OCI-M1 (cell line): Measurements from ENCODE around the gene ERC2.

ENCODE experiments used
- DNase-seq: peaks from one replicate; lab custom pipeline; 2025; lab: John Stamatoyannopoulos, UW

The ERC2 gene

DNA sequence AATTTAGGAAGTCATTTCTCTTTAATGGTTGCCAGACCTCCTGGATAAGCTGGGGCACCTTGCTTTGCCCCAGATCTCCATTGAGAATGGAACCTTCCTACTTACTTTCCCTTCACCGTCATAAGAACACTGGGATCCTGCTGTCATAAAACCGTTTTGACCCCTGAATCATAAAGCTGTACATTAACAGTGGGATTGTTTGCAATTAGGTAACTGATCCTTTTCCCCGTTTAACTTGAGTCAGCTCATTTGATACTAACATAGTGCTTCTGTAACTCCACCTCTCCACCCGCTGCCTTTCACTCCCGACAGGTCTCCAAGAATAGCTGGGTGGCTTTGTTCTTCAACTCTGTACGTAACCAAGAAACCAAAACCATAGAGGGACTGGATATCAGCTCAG lies 673.0 kb downstream of the ERC2 start:
- DNase-seq, result no peak

DNA sequence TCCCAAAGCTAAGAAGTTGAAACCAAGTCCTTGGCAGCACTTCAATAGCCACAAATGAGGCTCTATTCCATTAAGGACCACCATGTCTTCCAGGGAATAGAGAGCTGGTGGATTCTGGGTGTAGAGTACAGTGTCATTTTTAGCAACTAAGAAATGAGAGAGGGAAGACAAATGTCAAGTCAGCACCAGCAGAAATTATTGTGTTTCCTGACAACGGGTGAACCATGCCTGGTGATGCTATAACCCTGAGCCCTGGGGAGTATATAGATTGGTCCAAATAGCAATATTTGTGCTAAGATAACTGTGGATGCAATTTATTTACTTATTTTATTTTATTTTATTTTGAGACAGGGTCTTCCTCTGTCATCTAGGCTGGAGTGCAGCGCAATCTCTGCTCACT lies 675.5 kb downstream of the ERC2 start:
- no peak for DNase-seq

DNA sequence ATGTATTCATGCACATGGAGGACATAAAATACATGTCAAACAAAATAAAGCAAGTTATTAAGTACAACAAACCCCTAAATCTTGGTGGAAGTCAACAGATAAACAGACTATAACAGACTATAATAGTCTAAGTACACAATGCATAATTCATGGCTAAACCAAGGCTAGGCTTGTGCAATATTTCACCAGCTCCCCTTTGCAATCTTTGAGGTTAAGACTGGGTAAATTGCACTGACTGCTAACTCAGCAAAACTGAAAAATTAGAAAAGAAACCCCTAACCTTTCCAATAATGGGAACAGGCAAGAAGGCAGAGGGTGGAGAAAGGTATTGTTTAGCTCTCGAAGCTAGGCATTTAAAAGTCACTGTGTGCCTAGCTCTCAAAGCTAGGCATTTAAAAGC lies 676.3 kb downstream of the ERC2 start:
- DNase-seq, result no peak

DNA sequence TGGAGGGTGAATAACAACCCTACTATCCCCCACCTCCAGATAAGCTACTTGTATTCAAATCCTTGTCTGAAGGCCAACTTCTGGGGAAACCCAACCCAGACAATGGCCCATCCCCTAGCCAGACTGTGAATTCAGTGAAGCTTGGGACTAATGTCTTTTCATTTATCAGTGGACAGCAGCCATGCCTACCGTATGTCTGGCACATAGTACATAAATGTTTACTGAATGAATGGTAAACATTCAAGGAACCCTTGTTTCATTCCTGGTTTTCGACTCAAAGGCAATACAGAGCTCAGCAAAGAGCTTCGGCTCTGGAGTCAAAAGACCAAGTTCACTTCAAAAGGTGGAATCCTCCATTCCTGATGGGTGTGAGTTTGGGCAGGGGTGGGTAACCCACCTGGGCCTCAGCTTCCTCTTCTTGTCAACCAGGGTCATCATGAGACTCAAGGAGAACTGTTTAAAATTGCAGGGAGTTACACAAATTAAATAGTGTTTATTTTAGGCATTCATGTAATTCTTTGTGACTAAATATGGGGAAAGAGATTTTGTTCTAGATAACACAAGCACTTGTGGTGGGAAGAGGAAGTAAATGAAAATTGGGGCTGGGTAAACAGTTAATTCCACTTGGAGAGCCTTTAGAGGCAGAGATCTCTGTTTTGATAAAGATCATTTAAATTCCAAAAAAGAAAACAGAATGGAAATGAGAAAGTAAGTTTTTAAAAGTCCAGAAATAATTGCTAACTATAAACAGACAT lies 677.5 kb downstream of the ERC2 start:
- DNase-seq, result no peak

DNA sequence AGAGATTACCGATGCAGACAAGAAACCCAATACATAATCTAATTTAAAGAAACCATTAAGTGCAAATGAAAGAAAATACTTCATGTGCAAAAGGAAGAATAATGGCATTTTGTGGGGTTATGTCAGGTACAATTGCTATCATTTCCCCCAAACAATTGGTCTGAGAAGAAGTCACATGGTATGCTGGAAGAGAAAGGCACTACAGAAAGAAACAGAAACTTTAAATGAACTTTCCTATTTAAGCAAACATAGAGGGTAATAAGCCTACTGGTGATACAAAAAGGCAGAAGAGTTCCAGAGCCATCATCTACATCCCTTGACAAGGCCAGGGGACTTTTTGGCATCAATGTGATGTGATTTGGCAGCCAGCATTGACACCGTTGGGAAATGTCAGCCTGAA lies 678.8 kb downstream of the ERC2 start:
- DNase-seq, result no peak

DNA sequence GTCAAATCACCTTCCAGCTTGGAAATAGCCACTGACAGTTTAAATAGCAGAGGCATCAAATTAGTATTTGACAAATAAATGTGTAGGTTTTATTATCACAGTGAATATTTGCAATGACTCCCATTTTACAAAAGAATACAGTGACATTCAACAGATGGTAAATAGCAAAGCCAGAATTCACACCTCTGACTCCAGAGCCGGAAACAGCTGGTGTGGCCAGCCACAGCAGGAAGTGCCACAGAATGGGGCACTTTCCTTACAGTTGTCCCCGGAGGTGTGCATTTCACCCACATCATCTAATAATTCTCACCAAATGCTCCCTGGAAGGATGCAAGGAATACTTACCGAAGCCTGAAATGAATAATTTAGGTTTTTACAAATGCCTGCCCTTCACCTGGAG lies 685.5 kb downstream of the ERC2 start:
- no peak for DNase-seq

DNA sequence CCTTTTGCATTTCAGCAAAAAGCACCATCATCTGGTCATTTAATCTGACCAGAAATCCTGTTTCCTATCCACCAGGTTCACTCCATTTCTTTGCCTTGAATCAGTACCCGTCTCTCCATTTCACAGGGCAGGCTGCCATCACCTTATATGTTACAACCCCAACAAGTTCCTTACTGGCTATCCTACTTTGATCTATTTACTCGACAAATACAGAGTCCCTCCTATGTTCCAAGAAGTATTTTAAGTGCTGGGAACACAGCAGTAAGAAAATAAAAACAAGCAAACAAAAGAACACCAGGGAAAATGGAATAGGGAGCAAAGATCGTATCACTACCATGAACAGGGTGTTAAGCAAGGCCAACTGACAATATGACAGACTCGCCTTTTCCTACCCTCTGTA lies 685.9 kb downstream of the ERC2 start:
- no peak for DNase-seq

DNA sequence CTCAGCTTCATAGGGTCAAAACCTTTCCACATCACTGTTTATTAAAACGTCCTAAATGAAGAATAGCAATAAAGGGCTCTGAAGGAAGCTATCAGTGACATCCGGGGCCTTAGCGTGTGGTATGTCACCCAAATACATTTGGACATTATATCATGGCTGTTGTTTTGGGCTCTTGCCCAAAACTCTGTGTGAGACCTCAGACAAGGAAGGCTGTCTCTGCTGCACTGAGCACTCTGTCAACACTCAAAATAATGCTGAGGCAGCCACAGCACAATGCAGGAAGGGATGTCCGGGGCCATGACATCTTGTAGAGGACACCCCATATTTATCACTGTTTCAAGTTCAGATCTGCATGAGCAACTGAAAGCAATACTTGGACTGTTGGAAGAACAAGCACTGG lies 687.4 kb downstream of the ERC2 start:
- DNase-seq, result no peak

DNA sequence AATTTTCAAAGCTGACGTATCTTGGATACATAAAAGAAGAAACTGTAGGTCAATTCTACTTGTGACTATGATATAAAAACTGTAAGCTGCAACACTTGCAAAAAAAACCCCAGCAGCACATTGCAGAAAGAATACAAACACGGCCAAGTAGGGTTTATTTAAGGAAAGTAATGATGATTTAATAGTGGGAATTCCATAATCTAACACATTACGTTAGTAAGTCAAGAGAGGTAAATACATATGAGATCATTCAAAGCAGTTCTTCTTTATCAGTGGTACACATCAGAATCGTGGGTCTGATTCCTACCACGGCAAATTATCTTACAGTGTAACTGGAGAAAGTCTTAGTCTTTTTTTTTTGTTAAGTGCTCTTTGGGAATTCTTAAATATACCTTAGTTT lies 688.7 kb downstream of the ERC2 start:
- DNase-seq, result no peak

DNA sequence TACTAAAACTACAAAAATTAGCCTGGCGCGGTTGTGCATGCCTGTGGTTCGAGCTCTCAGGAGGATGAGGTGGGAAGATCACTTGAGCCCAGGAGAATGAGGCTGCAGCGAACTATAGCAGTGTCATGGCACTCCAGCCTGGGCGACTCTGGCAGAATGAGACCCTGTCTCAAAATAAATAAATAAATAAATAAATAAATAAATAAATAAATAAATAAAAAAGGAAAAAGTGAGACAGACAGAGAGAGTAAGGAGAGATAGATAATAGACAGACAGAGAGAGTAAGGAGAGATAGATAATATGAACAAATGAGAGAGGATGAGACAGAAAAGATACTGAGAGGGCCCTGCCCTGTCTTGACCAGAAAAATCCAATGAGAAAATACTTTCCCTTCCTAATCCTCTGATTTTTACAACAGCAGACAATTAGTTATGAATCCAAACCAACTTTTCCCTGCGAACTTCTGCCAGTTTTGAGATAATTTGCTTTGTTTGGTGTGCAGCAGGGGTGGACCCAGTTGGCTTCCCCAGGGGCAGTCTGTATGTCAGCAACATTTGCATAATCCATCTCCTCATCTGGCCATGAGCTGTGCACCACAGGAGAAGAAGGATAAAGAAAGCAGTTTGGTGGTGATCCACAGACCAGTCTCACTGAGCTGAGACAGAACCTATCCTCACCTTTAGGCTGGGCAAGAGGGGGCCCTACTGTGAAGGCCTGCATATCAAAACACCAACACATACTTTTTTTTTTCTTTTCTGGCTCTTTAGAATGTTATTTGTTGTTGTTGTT lies 692.7 kb downstream of the ERC2 start:
- no peak for DNase-seq

DNA sequence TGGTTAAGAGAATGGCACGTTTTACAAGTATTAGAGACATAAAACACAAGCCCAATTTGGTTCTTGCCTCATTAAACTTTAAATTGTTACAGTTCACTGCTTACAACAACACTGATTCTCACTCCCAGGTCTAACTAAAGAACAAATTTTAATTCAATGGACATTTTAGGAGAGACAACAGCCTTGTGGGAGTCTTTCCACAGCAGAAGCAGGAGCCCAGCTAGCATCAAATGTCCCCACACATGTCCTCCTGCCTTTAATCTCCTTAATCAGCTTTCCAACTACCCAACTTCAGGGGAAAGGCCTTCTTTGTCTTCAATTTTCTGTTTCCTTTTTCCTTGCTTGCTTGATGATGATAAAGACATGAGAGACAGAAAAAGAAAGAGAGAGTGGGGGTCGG lies 693.4 kb downstream of the ERC2 start:
- DNase-seq, result no peak

DNA sequence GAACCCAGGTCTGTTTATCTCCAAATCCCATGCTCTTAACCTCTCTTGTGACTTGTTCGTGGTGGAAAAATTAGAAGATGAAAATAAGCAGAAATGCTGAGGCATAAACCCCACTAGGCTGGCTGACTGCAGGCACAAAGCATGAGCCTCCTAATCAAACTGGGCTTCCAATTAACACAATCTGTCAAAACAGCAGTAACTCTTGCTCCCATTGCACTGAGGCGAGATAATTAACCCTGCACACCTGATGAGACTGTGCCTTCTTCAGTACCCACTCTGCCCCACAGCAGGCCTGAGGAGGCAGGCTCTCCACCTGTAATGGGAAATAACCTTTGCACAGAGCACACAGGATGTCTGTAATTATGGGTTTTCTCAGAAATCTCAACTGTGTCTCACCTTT lies 696.8 kb downstream of the ERC2 start:
- DNase-seq, result no peak

DNA sequence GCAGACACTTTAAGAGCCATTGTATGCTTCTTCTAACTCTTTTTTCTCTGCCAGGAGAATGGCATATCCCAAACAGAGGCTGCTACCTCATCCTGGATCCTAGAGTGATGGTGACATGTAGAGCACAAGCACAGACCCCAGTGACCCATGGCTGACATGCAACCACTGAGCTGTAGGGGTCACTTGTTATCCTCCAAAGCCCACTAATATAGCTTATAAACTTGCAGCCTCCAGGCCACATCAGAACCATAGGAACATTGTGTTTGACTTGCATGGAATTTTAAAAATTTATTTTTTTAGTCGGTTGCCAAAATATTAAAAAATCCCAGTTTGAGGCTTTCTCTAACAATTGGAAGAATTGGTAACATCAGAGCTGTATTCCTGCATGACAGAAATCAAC lies 698.2 kb downstream of the ERC2 start:
- DNase-seq, result no peak

DNA sequence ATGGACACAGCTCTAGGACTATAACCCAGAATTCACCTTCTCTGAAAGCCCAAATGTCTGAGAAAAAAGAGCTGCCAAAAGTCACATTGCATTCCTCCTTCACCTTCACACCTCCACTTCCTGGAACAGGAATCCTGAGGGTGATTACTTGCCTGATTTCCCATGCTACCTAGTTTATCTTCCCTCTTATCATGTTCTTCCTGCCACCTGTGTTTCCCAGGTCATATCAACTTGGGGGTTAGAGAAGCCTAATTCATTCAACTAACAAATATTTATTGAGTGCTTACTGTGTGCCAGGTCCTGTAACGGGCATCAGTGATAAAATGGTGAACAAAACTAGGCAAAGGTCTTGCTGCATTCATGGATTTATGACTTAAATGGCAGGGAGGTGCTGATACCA lies 701.5 kb downstream of the ERC2 start:
- no peak for DNase-seq

DNA sequence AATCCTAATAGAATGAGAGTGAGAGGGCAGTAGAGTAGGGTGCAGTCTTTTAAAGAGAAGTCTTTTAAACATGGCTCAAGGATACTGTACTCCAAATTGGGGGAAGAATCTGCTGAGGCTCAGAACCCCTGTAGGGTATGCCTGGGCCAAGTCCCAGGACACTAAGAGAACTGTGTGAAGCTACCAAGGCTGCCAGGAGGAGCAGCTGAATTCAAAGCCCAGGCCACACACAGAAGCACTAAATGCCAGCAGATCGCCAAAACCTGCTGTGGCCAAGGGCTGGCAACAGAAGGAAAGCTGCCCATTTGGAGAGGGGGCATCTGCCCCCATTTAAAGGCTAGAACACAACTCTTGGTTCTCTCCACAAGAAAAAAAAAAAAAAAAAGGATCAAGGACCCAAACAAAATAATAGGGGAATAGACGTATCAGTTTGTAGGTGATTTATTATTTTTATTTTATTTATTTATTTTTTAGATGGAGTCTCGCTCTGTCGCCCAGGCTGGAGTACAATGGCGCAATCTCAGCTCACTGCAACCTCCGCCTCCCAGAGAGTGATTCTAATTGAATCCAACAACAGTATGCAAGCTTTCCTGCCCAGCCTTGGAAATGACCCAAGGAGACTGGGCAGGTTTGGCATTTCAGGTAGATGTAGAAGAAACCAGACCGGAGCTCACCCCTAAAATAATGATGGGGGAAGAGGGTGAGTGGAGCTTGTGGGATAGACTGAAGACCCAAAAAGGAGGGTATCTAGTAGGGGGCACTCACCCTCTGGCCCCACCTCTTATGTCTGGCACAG lies 702.2 kb downstream of the ERC2 start:
- no peak for DNase-seq

DNA sequence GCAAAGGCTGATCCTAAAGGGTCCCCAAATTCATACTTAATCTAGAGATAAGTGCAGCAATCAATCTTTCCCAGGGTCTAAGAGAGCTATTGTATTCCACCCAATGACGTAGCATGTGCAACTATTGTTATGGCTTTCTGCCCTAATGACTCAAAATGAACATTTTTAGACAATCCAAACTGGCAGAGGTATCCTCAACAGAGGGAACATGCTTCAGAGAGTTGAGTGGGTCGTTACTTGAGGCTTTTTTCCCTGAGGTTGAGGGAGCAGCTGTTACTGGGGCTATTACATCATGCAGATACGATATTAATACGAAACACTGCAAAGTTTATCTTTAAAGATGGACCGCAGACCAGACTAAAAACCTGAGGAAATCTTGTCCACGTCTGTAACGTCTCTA lies 702.9 kb downstream of the ERC2 start:
- no peak for DNase-seq

DNA sequence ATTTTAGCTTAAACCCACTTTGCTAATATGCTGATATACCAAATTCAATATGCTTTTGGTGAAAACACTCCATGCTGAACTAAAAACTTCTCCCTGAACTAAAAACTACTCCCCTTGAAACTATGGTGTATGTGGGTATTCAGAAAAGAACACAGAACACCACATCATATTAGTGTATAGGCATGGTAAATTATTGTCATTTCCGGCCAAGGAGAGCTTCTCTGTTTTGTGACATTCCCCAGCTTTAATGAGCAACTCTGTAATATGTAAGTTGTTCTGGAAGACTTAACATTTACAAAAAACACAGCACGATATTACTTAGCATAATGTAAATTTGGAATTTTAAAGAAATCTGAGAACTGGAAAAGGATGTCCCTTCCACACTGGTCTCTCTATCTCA lies 711.3 kb downstream of the ERC2 start:
- DNase-seq, result no peak

DNA sequence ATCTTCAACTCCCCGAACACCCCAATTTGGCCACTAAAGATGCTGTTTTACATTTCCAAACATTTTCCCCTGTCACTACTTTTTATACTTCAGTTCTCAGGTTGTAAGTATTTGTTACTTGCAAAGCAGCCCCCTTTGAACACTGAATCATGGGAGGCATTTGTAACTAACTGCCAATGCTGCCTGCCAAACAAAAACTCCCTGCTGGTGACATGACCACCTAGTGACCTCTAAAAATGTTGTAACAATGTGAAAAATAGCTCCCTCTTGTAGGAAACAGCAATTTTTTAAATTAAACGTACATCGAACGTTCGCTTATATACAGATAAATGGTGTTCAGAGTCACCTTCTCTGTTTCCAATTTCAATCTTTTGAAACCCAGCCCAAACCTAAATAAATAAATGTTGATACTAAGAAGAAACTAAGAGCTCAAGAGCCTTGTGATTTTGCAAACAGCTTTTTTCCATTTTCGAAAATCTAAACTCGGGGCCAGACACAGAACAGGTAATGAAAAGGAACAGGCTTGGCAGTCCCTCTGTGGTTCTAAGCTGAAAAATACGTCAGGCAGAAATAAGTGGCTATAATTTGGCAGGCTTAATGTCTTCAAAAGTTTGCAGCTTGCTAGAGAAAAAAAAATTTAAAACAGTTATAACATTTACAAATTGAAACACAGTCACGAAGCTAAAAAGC lies 712.6 kb downstream of the ERC2 start:
- no peak for DNase-seq

DNA sequence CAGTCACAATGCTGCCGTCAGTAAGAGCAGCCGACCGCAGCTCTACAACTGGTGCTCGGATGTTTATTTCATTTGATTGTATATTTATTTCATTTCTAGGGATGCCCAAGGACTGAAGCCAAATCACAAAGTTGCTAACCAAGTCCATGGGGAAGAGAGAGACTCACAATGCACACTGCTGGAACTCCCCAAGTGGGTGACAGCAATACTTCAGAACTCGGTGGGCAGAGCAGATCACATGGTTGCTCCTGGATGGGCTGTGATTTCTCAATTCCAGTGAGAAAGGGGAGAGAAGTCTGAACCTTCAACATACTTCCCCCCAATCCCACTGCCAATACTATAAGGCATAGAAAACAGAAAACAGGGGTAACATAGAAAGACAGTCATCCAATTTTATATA lies 715.4 kb downstream of the ERC2 start:
- DNase-seq, result no peak

DNA sequence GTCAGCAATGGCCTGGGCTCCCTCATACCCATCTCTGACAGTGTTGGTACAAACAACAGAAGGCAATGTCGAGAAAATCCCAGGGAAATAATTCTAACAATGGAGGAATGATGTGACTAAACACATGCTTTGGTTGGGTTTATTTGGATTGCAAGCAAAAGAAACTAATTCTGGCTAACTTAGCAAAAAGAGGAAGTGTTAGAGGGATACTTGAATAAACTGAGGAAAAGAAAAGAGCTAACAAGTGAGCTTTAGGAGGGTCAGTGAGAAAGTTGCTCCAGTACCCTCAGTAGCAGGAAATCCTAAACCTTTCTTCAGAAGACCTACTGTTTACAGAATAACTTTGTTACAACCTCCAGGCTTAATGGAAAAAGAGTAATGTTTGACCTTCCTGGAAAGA lies 716.5 kb downstream of the ERC2 start:
- DNase-seq, result no peak

DNA sequence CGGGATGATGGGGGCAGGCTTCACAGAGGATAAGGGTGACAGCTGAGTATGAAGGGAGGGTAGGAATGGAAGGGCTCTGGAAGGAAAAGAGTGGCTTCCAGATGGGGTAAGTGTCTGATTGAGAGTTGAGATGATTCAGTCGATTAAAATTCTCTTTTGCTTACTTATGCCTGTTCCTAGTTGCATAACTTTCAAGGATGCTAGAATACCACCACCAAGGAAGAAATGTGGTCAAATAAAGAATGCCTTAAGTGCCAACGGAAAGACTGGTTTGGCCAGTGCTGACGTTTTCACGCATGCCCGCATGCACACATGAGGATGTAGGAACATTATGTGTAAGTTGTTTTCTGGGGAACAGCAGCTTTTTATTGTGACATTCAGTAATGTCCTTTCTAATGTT lies 717.7 kb downstream of the ERC2 start:
- DNase-seq, result no peak

DNA sequence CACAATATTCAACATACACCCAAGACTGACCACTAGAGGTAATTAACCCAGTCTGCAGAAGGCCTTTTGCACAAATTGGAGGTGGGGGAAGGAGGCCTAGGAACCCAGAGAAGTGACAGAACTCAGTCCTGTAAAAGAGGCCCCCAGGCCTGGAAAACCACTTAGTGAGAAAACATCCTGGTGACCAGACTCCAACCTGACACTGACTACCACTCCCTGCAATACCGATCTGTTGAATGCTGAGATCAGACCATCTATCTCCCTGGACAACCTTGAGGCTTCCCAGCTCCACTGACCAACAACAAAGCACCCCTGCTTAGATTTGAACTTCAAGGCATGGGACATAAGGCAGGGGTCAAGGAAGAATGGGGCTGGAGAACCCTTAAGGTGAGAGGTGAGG lies 719.2 kb downstream of the ERC2 start:
- DNase-seq, result no peak
